ENCODE results near the gene GNAZ.

DNA sequence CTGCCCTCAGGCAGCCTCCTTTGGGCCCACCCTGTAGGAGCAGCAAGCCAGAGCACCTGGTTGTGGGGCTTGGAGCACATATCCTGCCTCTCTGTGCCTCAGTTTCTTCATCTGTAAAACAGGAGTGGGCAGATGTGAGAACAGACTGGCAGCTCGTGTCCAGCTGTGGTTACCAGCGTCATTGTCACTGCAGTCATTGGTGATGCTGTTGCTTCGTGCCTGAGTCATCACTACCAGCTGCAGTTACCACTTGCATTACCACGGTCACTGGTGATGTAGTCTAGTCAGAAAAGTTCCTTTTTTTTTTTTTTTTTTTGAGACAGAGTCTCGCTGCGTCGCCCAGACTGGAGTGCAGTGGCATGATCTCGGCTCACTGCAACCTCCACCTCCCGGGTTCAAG lies 51.1 kb downstream of the GNAZ start:
- TF ChIP-seq POLR2A (IDR thresholded peaks at IDR 0.05) (no peak), EP300 (IDR thresholded peaks at IDR 0.05) (no peak)
- TF ChIP-seq, protein P1, sequence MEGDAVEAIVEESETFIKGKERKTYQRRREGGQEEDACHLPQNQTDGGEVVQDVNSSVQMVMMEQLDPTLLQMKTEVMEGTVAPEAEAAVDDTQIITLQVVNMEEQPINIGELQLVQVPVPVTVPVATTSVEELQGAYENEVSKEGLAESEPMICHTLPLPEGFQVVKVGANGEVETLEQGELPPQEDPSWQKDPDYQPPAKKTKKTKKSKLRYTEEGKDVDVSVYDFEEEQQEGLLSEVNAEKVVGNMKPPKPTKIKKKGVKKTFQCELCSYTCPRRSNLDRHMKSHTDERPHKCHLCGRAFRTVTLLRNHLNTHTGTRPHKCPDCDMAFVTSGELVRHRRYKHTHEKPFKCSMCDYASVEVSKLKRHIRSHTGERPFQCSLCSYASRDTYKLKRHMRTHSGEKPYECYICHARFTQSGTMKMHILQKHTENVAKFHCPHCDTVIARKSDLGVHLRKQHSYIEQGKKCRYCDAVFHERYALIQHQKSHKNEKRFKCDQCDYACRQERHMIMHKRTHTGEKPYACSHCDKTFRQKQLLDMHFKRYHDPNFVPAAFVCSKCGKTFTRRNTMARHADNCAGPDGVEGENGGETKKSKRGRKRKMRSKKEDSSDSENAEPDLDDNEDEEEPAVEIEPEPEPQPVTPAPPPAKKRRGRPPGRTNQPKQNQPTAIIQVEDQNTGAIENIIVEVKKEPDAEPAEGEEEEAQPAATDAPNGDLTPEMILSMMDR (IDR thresholded peaks at IDR 0.05): no peak

Data from gastroesophageal sphincter (tissue), 3 donors.